K562 (cell line): ENCODE results near the gene RTL10. TPM values are rescaled to one million over a fixed set of nuclear protein-coding genes. Genes with fewer than 3 reads are reported as not detected.
A peak's percentile ranks its signal among the peaks of the same experiment; 100 is the strongest.

Experiments
- ATF4 ChIP-seq: fragments of 450-650 bp; formaldehyde crosslinking; IDR thresholded peaks from 2 replicates; pipeline ENCODE4 v1.4.0; 2022; ENCODE audit warnings: mild to moderate bottlenecking, moderate library complexity
- BRCA1 ChIP-seq, 2 experiments: fragments of 450-650 bp in 1 of 2; sonication (generic) in 1 of 2; formaldehyde crosslinking in 1 of 2; IDR thresholded peaks; 2 replicates each; pipeline versions ENCODE4 v1.5.0 to v1.6.1; 2017 to 2020; ENCODE audit warnings: mild to moderate bottlenecking in 1 of 2, missing genetic modification reagents in 1 of 2
- CAMTA2 ChIP-seq: fragments of 250-450 bp; sonication (Bioruptor Pico); conservative IDR thresholded peaks from 2 replicates; pipeline ENCODE4 v1.5.1; 2022
- ESRRB ChIP-seq: fragments of 250-450 bp; sonication (Bioruptor Pico); IDR thresholded peaks from 2 replicates; pipeline ENCODE4 v1.5.0; 2020; ENCODE audit warnings: mild to moderate bottlenecking, moderate library complexity, borderline replicate concordance
- KLF13 ChIP-seq: fragments of 450-650 bp; IDR thresholded peaks from 2 replicates; pipeline ENCODE4 v1.6.1; 2016; ENCODE audit warnings: missing genetic modification characterization, low read depth, mild to moderate bottlenecking, missing compliant biosample characterization, moderate library complexity, borderline replicate concordance
- L3MBTL2 ChIP-seq: fragments of 450-650 bp; IDR thresholded peaks from 2 replicates; pipeline ENCODE4 v1.6.1; 2016; ENCODE audit warnings: mild to moderate bottlenecking, moderate library complexity
- MAFG ChIP-seq: fragments of 450-650 bp; conservative IDR thresholded peaks from 2 replicates; pipeline ENCODE4 v1.6.1; 2016; ENCODE audit warnings: missing genetic modification characterization, missing compliant biosample characterization
- NR2C2 ChIP-seq, 2 experiments: fragments of 200-800 bp in 1 of 2; sonication (Bioruptor generic) in 1 of 2; sonication (generic) in 1 of 2; formaldehyde crosslinking in 1 of 2; IDR thresholded peaks; 2 replicates each; pipeline versions ENCODE4 v1.6.1 to v1.8.0; 2016 to 2022; ENCODE audit warnings: mild to moderate bottlenecking in 1 of 2, missing compliant biosample characterization in 1 of 2, missing genetic modification characterization in 1 of 2, missing genetic modification reagents in 1 of 2
- POU5F1 ChIP-seq: fragments of 150-350 bp; IDR thresholded peaks from 2 replicates; pipeline ENCODE4 v1.6.1; 2014; ENCODE audit warnings: borderline replicate concordance, low read length, low read depth, mild to moderate bottlenecking; ENCODE audit not compliant: partially characterized antibody
- RFX7 ChIP-seq: fragments of 250-450 bp; sonication (Bioruptor Pico); IDR thresholded peaks from 2 replicates; pipeline ENCODE4 v1.5.1; 2021; ENCODE audit warnings: mild to moderate bottlenecking
- RREB1 ChIP-seq: fragments of 250-450 bp; sonication (Bioruptor Pico); IDR thresholded peaks from 2 replicates; pipeline ENCODE4 v1.4.0; 2020
- ZFP91 ChIP-seq: sonication (generic); formaldehyde crosslinking; IDR thresholded peaks from 2 replicates; pipeline ENCODE4 v1.8.0; 2022; ENCODE audit warnings: mild to moderate bottlenecking, missing genetic modification reagents
- ZNF668 ChIP-seq: fragments of 250-450 bp; sonication (Bioruptor Pico); IDR thresholded peaks from 2 replicates; pipeline ENCODE4 v1.8.0; 2022; ENCODE audit warnings: mild to moderate bottlenecking, inconsistent platforms
- ZNF699 ChIP-seq: fragments of 250-450 bp; sonication (Bioruptor Pico); IDR thresholded peaks from 2 replicates; pipeline ENCODE4 v1.8.0; 2021; ENCODE audit warnings: mild to moderate bottlenecking, moderate library complexity; ENCODE audit not compliant: insufficient replicate concordance
- ZNF780A ChIP-seq: fragments of 250-450 bp; sonication (Bioruptor Pico); IDR thresholded peaks from 2 replicates; pipeline ENCODE4 v1.5.0; 2021; ENCODE audit warnings: mild to moderate bottlenecking
- polyA plus RNA-seq, 8 experiments: library from polyadenylated mRNA; depleted of rRNA in 4 of 8; stranded (reverse) in 5 of 8; unstranded in 3 of 8; fragments of >200 nt; fragmentation: Nextera tagmentation in 2 of 8; fragmentation: Illumina TruSeq in 1 of 8; extraction: Ambion mirVana in 2 of 8; extraction: Trizol in 1 of 8; gene quantifications; 2 replicates each; pipeline versions ENCODE4 v1.2.1 to v1.2.3, GENCODE V29; 2011 to 2014; ENCODE audit warnings: inconsistent platforms in 1 of 8, missing spikeins in 1 of 8
- total RNA-seq, 7 experiments: library from RNA; depleted of rRNA in 6 of 7; stranded (reverse); fragments of >200 nt in 6 of 7; fragmentation: Illumina TruSeq in 2 of 7; extraction: Trizol in 2 of 7; gene quantifications; 2 replicates each; pipeline versions ENCODE4 v1.2.1 to v1.2.3, GENCODE V29; 2011 to 2021; ENCODE audit warnings: low replicate concordance in 1 of 7
- TF ChIP-seq, protein P1 (sequence below): sonication (generic); formaldehyde crosslinking; IDR thresholded peaks from 2 replicates; pipeline ENCODE4 v1.8.0; 2022; ENCODE audit warnings: mild to moderate bottlenecking, missing genetic modification reagents

The RTL10 gene
- total and polyA plus RNA-seq, 9 of the 15 experiments (the other 6 are each of a cell fraction or from before 2014, with no cell fraction given), result 19.8 to 75.5 (median 32.5) TPM

- peak; percentile 89 for TF ChIP-seq RFX7 (CRISPR knock-in tag)
- TF ChIP-seq MAFG (tag), result no peak
- no peak for TF ChIP-seq ESRRB (CRISPR knock-in tag)
- no peak for TF ChIP-seq ZNF699 (CRISPR knock-in tag)
- TF ChIP-seq ZFP91 (CRISPR knock-in tag), result no peak
- TF ChIP-seq POU5F1, result peak; percentile 97
- no peak for TF ChIP-seq L3MBTL2
- peak; percentile 100 for TF ChIP-seq KLF13 (tag)
- no peak for TF ChIP-seq ZNF668 (CRISPR knock-in tag)
- TF ChIP-seq, protein P1, sequence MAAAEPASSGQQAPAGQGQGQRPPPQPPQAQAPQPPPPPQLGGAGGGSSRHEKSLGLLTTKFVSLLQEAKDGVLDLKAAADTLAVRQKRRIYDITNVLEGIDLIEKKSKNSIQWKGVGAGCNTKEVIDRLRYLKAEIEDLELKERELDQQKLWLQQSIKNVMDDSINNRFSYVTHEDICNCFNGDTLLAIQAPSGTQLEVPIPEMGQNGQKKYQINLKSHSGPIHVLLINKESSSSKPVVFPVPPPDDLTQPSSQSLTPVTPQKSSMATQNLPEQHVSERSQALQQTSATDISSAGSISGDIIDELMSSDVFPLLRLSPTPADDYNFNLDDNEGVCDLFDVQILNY, result no peak
- TF ChIP-seq ATF4 (CRISPR knock-in tag), result no peak
- TF ChIP-seq CAMTA2 (CRISPR knock-in tag), result no peak
- no peak for TF ChIP-seq ZNF780A
- TF ChIP-seq RREB1, result peak; percentile 67; the same call in 1 of the 2 replicates
- no peak for TF ChIP-seq BRCA1 (IDR thresholded peaks at IDR 0.05)
- no peak for TF ChIP-seq BRCA1 (CRISPR knock-in tag; IDR thresholded peaks at IDR 0.05)
- no peak for TF ChIP-seq NR2C2 (CRISPR knock-in tag; IDR thresholded peaks at IDR 0.05)
- TF ChIP-seq NR2C2 (tag; IDR thresholded peaks at IDR 0.05), result no peak
Observed at GRCh38 chr22:19854778-19855503, at the start of gene RTL10, which contains the start of gene GNB1L (continued).
